ENCODE data around the gene PRKCA. TPM values are rescaled to one million over a fixed set of nuclear protein-coding genes. Genes with fewer than 3 reads are reported as not detected.
A peak's percentile ranks its signal among the peaks of the same experiment; 100 is the strongest.

The PRKCA gene
- total RNA-seq, 1 donor from 2014 or later, result 15.5 TPM

DNA sequence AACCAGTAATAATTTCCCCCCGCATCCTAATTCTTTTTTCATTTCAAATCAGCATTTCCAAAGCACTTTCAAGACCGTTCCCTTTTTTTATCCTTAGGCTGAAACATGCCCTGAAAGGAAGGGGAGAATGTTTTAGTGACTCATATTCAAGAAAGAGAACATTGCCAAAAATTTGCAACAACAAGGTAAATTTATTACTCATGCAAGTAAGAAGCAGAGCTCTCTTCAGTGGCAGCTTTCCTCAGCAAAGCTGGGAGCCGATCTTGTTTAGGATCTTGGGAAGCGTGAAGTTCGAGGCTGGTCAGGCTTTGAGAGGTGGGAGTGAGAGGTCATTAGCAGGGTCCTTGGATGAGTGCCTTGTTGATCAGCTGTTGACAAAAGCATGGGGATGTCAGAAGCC lies 129.5 kb downstream of the PRKCA start:
- H3K36me3 ChIP-seq, result no peaks in the 10 kb centered on the region
- intact Hi-C loops (cut with DNase I), result no loop called here
- peaks cover 40% of the 10 kb centered on the region for H3K4me1 ChIP-seq
- no peaks in the 10 kb centered on the region for H3K27me3 ChIP-seq
- no peak overlapping the region for H3K4me3 ChIP-seq
- DNase-seq (ENCODE audit: extremely low spot score in 2 of 2), result no peak
- H3K27ac ChIP-seq, result peak overlapping the region; percentile 66
- peak in 1 of 2 donors; percentile 62 for TF ChIP-seq POLR2AphosphoS5 (IDR thresholded peaks at IDR 0.05; ENCODE audit: insufficient read depth in 1 of 2, low read depth in 1 of 2)
- TF ChIP-seq POLR2A (IDR thresholded peaks at IDR 0.05), result no peak
- TF ChIP-seq CTCF (IDR thresholded peaks at IDR 0.05), result no peak
- H3K9me3 ChIP-seq, result no peaks in the 10 kb centered on the region

DNA sequence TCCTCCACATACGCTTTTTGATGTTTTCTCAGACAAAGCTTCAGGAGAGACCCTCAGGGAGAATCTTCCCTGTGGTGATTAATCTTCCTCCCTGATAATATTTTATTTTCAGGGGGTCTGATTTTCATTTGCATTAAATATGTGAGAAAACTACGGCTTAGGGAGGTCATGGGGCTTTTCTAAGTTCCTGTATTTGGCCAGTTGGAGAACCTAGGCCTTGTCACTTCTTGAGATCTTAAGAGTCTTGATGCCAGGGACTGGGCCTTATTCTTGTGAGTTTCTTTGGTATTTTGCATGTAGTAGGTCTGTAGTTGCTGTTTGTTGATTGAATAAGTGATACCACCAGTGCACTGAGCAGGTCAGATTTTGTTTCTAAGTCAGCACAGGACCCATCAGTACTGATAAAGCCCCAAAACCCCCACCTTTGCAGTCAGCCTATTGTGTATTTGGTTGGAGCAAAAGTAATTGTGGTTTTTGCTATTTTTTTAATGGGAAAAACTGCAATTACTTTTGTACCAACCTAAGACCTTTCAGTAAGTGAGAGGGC lies 130.1 kb downstream of the PRKCA start:
- intact Hi-C loops (cut with DNase I), result no loop called here
- Histone ChIP-seq H3K36me3 (no peaks in the 10 kb centered on the region), H3K9me3 (no peaks in the 10 kb centered on the region), H3K4me1 (peaks cover 40% of the 10 kb centered on the region), H3K27me3 (no peaks in the 10 kb centered on the region), H3K27ac (peak overlapping the region; percentile 66), H3K4me3 (no peak overlapping the region)
- no peak for DNase-seq (ENCODE audit: extremely low spot score in 2 of 2)
- TF ChIP-seq CTCF (IDR thresholded peaks at IDR 0.05), result no peak
- no peak for TF ChIP-seq POLR2AphosphoS5 (IDR thresholded peaks at IDR 0.05; ENCODE audit: insufficient read depth in 1 of 2, low read depth in 1 of 2)
- no peak for TF ChIP-seq POLR2A (IDR thresholded peaks at IDR 0.05)

DNA sequence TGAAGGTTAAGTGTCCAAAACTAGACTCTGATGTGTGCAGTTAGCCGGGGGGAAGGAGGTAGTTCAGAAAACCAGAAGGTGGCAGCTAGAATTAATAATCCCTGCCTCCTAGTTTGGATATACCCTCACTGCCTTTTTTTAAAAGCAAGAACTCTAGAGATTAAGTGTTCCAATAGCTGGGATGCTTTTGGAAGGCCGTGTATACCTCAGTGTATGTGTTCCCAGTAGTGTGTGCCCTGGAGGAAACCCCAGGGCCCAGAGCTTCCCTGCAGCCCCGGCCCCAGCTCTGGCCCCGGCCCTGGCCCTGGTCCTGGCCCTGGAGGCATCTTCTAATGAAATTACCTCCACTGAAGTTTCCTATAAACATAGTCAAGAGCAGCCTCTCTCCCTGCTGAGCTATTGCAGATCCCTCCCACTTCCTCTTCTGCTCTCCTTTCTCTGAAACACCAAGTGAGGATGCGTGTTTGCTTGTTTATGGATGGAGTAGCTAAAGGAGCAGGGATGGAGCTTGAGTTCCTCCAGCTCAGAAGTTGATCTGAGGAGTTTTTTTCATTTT lies 130.7 kb downstream of the PRKCA start:
- Histone ChIP-seq H3K4me1 (peaks cover 40% of the 10 kb centered on the region), H3K4me3 (no peak overlapping the region), H3K27me3 (no peaks in the 10 kb centered on the region), H3K27ac (peak overlapping the region; percentile 66), H3K36me3 (no peaks in the 10 kb centered on the region), H3K9me3 (no peaks in the 10 kb centered on the region)
- intact Hi-C loops (cut with DNase I), result no loop called here
- TF ChIP-seq CTCF (IDR thresholded peaks at IDR 0.05) (no peak), POLR2AphosphoS5 (IDR thresholded peaks at IDR 0.05; ENCODE audit: insufficient read depth in 1 of 2, low read depth in 1 of 2) (peak in 1 of 2 donors; percentile 30)
- DNase-seq (ENCODE audit: extremely low spot score in 2 of 2), result no peak

- TF ChIP-seq POLR2AphosphoS5 (IDR thresholded peaks at IDR 0.05; ENCODE audit: insufficient read depth in 1 of 2, low read depth in 1 of 2) (no peak), POLR2A (IDR thresholded peaks at IDR 0.05) (no peak), CTCF (IDR thresholded peaks at IDR 0.05) (no peak)
- H3K4me3 ChIP-seq, result no peak overlapping the region
- H3K4me1 ChIP-seq, result peaks cover 38% of the 10 kb centered on the region
- H3K36me3 ChIP-seq, result no peaks in the 10 kb centered on the region
- intact Hi-C loops (cut with DNase I), result no loop called here
- no peak for DNase-seq (ENCODE audit: extremely low spot score in 2 of 2)
- H3K27ac ChIP-seq, result no peak overlapping the region
- no peaks in the 10 kb centered on the region for H3K9me3 ChIP-seq
- no peaks in the 10 kb centered on the region for H3K27me3 ChIP-seq
Measured at GRCh38 chr17:66435182-66435581, 132.8 kb downstream of the PRKCA start.

GRCh38 chr17:66436631-66437030 lies 134.2 kb downstream of the PRKCA start:
- no peaks in the 10 kb centered on the region for H3K27me3 ChIP-seq
- peaks cover 24% of the 10 kb centered on the region for H3K4me1 ChIP-seq
- H3K9me3 ChIP-seq, result no peaks in the 10 kb centered on the region
- H3K36me3 ChIP-seq, result no peaks in the 10 kb centered on the region
- H3K27ac ChIP-seq, result no peak overlapping the region
- intact Hi-C loops (cut with DNase I), result no loop called here
- DNase-seq (ENCODE audit: extremely low spot score in 2 of 2), result no peak
- H3K4me3 ChIP-seq, result no peak overlapping the region
- TF ChIP-seq CTCF (IDR thresholded peaks at IDR 0.05) (no peak), POLR2AphosphoS5 (IDR thresholded peaks at IDR 0.05; ENCODE audit: insufficient read depth in 1 of 2, low read depth in 1 of 2) (no peak), POLR2A (IDR thresholded peaks at IDR 0.05) (no peak)

Data from vagina (tissue), 2 donors.